ENCODE results near the gene PTPN18.
A peak's percentile ranks its signal among the peaks of the same experiment; 100 is the strongest.
"Not testable (repeated sequence)": the region's sequence is repeated elsewhere in the genome, so short reads cannot be mapped to it uniquely, and the experiment has no call there.

PTPN18 gene

DNA sequence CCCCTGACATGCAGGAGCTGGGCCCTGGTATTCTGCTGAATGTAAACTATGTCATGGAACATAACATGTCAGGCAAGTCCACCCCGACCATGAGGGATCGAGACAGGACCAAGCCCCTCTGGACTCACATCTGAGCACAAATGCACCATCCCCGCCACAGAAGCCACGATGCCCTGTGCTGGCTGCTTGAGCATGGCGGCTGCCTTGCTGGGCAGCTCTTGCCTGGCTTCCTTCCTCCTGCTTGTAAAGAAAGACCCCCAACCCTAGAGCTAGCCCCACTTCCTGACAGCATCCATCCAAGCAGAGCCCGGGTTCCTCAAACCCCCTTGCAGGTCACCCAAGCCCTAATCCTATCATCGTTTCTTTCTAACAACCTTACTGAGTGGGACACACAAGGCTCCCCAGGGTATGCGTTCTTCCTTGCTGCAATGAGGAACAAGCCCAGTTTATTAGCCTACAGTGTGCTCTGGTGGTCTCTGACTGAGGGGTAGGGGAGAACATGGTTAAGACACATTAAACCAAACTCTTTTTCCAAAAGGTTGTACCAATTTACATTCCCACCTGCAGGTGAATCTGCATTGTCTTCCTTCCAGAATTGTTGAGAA is 26.6 kb downstream of the PTPN18 start:
- no peak for DNase-seq

DNA sequence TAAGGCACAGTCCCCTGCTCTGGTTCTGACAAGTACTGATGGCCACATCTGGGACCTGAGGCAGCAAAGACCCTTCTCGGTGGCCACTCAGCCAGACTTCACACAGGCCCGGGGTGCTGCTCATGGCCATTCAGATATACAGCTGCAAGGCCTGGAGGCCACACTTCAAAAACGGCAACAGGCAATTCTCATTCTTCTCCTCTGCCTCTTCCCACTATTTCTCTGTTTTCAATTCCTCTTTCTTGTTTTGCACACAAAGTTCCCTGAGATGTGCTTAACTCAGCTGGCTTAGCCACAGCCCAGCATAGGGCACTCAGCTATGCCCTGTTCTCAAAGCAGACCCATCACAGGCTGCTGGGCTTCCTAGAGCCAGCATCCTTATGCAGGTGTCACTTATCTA is 29.9 kb downstream of the PTPN18 start:
- no peak for DNase-seq

DNA sequence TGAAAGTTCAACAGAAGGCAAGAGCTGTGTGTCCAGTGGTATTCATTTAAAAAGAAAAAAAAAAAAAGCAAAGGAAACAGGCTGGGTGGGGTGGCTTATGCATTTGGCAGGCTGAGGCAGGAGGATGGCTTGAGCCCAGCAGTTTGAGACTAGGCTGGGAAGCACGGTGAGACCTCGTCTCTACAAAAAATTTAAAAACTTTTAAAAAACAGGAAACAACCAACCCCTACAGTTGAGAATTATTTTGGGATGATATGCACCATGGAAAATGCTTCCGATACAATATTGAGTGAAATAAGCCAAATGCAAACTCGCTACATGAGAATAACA is 31.2 kb downstream of the PTPN18 start:
- DNase-seq, result no peak

DNA sequence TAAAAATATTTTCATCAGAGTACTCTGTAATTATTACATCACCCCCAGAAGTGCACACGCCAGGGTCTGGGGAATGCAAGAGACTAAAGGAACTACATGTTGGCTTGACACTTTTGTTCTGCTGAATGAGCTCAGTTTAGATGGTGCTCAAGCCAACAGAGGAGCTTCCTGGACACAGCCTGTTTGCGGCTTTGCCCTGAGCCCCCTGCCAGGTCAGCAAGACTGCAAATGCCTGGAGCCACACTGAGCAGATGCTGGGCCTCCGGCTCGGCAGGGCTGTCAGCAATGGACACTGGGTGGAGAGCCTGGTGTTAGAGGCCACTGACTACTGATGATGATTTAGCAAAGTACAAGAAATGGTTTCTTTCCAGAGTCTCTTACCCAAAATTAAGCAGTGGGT is 31.9 kb downstream of the PTPN18 start:
- no peak for DNase-seq

DNA sequence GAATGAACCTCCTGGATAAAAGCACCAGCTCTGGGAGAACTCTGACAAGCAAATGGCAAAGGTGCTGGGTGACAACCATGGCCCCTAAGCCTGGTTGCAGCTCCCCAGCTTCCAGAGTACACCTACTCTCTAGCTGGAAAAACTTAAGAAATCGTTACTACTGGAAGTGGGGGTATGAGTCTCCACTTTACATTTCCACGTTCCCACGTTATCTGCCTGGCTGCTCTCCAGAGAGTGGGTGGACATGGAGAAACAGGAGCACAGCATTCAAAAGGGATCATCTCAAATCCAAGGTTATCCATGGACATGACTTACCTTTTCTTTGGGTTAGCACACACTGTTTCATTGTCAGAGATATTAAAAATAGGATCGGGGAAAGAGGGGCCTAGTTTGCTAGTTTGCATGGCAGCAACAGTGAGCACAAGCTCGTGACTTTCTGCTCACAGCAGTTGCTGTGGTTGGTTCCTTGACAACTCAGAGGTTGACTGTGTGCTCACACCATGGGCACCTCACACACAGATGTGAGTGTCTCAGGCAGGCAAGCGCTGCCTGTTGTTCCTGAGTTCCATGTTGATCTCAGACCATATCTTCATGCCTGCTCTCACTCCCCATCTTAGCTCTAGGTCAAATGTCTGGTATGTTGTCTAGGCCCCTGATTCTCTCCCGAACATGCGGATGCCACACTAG is 32.5 kb downstream of the PTPN18 start:
- no peak for DNase-seq

DNA sequence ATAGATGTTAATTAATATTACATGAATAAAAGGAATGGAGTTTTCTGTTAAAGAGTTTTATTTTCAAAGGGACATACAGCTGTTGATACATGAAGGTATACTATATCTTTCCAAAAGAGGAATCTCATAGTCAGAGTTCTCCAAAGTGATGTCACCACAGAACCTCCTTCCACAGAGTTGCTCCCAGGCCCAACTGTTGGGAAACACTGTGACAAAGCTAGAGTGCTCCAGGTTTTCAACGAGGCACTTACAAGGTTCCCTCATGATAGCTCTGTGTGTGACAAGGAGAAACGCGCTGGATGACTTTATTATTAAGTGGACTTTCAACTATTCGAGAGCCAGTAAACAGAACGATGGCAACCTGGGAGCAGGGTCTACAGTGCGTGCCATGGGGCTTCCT is 33.5 kb downstream of the PTPN18 start:
- no peak for DNase-seq

- no peak for DNase-seq
Measured at GRCh38 chr2:130389783-130390182, 33.9 kb downstream of the PTPN18 start.

DNA sequence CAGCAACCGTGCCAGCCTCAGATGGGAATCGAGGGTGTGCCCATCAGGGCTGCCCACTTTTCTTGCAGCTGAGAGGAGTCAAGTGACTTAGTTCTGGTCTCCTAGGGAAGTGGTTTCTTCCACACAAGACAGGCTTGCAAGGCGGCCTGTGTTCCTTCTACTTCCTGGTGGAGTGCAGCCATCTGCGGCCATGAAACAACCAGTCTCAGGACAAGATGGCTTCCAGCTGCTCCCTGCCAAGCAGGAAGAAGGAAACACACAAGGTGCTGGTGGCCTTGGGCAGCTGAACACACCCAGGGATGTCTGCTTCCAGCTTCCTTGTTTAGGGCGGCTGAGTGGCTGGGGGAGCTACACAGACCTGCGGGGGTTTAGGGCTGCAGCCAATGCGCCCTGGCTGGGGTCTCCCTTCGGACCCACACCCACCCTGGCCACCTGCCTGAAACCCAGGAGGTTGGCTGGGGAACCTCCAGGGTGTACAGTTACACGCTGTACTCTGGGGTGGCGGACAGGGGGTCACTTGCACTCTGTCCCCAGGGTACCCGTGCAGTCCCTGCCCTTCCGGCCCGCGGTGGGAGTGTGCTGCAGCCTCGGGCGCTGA is 34.7 kb downstream of the PTPN18 start:
- no peak for DNase-seq

DNA sequence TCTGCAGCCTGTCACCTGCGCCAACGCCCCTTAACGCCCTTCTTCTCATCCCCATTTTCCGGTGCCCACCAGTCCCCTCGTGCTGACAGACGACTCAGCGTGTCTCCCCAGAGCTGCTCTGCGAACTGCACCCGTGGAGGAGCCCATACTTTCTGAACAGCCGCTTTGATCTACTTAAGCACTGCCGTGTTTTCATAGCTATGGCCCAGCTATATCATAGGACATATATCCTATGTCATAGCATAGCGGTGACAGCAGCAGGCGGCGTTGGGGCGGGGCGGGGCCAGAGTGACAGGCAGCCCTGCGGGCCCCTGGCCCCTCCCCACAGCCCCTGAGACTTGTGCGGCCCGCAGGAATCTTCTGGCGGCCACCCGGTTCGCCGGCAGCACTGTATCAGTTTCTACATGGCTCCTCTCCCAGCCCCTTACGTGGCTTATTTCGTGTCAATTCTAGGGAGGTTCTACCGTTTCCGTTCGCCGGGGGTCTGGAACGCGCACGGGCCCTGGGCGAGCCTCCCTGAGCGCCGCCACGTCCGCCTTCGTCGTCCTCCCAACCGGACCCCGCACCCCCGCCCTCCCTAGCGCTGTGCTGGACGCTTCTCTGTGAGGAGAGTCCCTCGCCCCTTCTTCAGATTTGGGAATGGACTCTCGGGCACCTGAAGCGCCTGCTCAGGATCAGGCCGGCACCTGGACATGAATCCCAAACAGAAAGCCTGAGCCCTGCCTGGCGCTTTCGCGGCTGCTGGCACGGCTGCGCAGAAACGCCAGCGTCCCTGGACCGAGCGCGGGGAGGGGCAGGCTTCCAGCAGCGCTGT is 35.4 kb downstream of the PTPN18 start:
- DNase-seq, result peak; percentile 81

- no peak for DNase-seq
Measured at GRCh38 chr2:130391872-130392670, 36.2 kb downstream of the PTPN18 start.

- no peak for DNase-seq
Measured at GRCh38 chr2:130393318-130393910, 37.6 kb downstream of the PTPN18 start.

GRCh38 chr2:130406280-130406679 is 50.4 kb downstream of the PTPN18 start:
- DNase-seq, result not testable (repeated sequence)

DNA sequence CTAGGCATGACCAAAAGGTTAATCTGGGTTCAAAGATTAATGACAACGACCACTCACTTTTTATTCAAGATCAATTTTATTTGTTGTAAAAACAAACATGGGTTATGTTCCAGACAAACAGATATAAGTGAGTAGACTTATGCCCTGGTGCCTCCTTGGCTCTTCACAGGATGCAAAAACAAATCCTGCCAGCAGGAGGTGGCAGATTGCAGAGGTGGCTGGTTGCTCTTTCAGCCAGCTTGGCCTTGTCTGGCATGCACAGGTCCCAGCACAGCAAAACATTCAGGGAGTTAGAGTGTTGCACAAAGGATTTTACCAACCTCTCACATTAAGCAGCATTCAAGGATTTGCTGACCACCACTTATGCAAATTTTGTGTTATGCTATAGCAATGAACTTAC is 60.8 kb downstream of the PTPN18 start:
- not testable (repeated sequence) for DNase-seq

DNA sequence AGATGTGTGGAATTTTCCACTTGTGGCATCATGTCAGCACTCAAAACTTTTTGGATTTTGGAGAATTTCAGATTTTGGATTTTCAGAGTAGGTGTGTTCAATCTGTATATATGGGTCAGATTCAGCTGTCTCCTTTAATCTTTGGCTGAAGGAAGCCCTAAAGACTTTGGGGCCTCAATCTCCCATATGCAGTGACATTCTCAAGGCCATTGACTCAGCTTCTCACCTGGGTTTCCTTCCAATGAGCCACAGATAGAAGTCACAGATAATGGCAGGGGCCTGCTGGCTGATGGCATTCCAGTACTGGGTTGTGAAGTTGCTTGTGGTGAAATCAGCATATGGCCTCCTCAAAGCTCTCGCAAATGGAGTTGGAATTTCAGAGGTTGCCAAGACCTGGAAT is 63.0 kb downstream of the PTPN18 start:
- not testable (repeated sequence) for DNase-seq
